ENCODE results near the gene KLKB1.
"Not testable (repeated sequence)": the region's sequence is repeated elsewhere in the genome, so short reads cannot be mapped to it uniquely, and the experiment has no call there.

The KLKB1 gene

DNA sequence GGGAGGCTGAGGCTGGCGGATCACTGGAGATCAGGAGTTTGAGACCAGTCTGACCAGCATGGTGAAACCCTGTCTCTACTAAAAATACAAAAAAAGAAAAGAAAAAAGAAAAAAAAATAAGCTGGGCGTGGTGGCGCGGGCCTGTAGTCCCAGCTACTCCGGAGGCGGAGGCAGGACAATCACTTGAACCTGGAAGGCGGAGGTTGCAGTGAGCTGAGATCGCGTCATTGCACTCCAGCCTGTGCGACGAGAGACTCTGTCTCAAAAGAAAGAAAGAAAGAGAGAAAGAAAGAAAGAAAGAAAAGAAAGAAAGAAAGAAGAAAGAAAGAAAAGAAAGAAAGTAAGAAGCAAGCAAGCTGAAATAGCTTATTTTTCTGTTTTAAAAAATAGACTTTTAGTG, 37.9 kb downstream of the KLKB1 start:
- DNase-seq (ENCODE audit: low spot score), result not testable (repeated sequence)

GRCh38 chr4:186265683-186266652, 38.7 kb downstream of the KLKB1 start, which contains the start of gene F11:
Gene F11, plus strand, starts transcription at chr4:186266189. Its CDS starts 948 bp downstream, at chr4:186267137.
- DNase-seq (ENCODE audit: low spot score), result no peak

GRCh38 chr4:186266729-186267456, 39.6 kb downstream of the KLKB1 start:
- no peak for DNase-seq (ENCODE audit: low spot score)

GRCh38 chr4:186271081-186271678, 43.9 kb downstream of the KLKB1 start:
- no peak for DNase-seq (ENCODE audit: low spot score)

- DNase-seq (ENCODE audit: low spot score), result no peak
Measured at GRCh38 chr4:186272699-186273391, 45.5 kb downstream of the KLKB1 start.

GRCh38 chr4:186273392-186273789, 46.1 kb downstream of the KLKB1 start:
- DNase-seq (ENCODE audit: low spot score), result not testable (repeated sequence)

DNA sequence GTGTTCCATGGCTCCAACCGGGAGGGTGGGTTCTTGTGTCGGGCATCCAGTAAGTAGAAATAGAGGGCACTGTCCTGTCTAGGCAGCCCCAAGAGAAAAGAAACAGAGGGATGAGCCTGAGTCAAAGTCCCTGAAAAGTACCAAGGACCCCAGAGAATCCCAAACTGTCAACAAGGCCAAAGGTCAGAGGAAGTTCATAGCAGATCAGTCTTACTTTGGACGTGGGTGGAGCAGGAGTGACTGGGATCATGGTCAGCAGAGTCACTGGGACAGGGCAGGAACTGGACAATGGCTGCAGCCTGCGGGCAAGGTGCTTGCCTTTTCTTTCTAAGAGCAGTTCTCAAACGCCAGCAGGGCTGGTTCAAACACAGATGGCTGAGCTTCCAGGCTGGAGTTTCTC, 56.0 kb downstream of the KLKB1 start:
- DNase-seq (ENCODE audit: low spot score), result no peak

GRCh38 chr4:186285147-186285546, 57.8 kb downstream of the KLKB1 start:
- no peak for DNase-seq (ENCODE audit: low spot score)

DNA sequence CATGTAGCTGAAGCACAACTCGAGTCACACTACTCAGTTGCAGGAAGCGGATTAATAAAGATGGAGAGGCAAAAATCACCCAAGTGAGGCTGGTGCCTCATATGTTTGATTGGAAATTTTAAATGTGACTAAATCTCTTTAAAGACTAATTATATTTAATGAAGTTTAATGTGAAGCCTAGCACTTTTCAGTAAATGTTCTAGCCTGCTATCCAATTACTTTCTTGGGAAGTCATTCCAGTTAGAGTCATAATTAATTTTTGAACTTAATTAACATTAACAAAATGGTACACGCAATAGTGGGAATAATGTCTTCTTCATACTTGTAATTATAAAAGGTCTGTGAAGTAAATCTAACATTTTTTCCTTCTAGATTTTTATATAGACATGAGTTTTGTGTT, 59.3 kb downstream of the KLKB1 start:
- DNase-seq (ENCODE audit: low spot score), result no peak

DNA sequence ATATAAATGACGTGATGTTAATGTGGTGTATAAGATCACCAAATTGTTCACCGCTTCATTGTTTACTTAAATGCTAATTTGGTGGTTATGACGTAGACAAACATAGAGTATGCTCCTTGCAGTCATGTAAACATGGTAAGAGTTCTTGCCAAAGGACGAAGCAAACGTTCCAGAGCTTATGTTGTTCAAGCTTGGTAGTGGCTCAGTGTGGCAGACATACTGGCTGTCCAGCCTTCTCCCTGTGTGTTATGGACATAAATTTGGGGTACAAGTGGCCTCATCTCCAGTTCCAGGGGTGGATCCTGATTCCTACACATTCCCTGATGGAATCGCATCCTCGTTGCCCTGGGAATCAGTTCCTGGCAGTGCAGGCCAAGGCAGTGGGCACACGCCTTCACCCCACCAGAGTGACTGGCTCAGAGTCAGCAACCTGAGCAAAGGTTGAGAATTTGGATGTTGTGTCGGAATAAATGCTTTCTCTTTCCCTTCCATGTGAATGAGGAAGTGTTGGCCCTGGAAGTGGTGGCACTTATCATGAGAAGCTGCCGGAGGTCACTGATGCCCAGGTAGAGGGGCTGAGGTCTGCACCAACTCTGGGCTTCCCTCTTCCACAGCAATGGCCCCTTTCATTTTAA, 64.1 kb downstream of the KLKB1 start:
- no peak for DNase-seq (ENCODE audit: low spot score)

GRCh38 chr4:186294160-186294559, 66.9 kb downstream of the KLKB1 start:
- DNase-seq (ENCODE audit: low spot score), result no peak

GRCh38 chr4:186296481-186296880, 69.2 kb downstream of the KLKB1 start:
- DNase-seq (ENCODE audit: low spot score), result no peak

GRCh38 chr4:186297013-186297645, 69.8 kb downstream of the KLKB1 start:
- DNase-seq (ENCODE audit: low spot score), result peak; percentile 71

DNA sequence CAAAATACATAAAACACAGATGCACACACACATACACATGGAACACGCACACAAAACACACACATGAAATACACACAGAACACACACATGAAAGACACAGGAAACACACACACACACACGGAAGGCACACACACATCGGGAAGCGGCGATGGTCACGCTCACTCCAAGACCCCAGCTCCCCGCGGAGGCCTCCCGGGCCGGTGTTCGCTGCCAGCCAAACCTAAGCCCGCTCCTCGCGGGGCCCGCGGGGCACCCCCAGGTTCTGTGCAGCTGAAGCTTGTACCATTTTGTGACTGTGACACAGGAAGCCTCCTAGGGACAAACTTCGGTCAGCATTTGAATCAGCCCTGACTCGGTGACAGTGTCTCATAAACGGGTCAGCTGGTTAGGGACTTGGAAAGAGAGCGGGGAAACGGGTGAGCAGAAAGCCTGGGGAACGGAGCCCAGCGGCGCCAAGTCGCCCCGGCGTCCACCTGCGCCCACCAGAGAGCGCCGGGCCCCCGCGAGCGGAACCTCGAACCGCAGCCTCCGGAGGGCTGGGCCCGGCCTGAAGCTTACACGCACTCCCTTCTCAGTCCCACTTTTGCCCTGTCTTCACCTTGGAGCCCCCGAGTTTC, 70.8 kb downstream of the KLKB1 start:
- DNase-seq (ENCODE audit: low spot score), result no peak

- no peak for DNase-seq (ENCODE audit: low spot score)
Measured at GRCh38 chr4:186299291-186299690, 72.0 kb downstream of the KLKB1 start.

DNA sequence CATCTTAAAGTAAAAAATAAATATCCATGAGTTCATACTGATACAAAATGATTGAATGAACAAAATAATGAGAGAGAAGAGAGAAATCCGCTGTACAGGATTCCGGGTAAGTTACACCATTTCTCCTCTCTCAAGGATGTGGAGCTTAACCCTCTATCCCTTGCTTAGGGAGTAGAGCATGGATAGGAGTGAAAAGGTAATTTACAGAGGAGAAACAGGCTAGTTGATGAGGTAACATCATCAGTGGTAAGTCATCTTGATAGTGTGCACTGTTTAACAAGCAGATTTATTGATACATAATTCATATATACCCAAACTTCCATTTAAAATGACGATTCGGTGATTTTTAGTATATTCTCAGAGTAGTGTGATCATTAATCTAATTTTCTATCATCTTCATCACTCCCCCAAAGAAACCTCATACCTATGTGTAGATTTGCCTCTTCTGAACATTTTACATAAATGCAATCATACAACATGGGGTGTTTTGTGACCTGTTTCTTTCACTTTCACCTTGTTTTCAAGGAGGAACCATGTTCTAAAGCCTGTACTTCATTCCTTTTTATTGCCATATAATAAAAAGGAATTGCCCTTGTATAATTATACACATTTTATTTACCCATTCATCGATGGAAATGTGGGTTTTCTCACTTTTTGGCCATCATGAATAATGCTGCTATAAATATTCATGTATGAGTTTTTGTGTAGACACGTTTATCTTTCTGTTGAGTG, 73.5 kb downstream of the KLKB1 start:
- no peak for DNase-seq (ENCODE audit: low spot score)

DNA sequence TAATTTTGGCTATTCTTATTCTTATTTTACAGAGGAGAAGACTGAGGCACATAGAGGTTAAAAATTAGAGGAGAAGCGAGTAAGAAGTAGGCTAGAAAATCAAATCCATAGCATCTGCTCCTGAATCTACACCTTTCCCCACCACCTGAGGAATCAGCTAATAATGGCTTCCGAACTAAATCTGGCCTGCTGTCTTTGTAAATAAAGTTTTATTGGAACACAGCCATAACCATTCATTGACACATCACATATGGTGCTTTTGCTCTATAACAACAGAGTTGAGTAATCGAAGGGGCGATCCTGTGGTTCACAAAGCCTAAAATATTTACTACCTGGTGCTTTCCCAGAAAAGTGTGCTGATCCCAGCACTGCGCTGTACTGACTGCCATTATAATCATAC, 76.9 kb downstream of the KLKB1 start:
- DNase-seq (ENCODE audit: low spot score), result no peak

GRCh38 chr4:186304866-186305505, 77.7 kb downstream of the KLKB1 start:
- DNase-seq (ENCODE audit: low spot score), result no peak

GRCh38 chr4:186307497-186307896, 80.2 kb downstream of the KLKB1 start:
- DNase-seq (ENCODE audit: low spot score), result no peak

All from pons (tissue), 1 donor.